Lower lobe of right lung (tissue), 2 donors: ENCODE results near the gene AUTS2. TPM values are rescaled to one million over a fixed set of nuclear protein-coding genes. Genes with fewer than 3 reads are reported as not detected.

Source experiments
- ATAC-seq, 2 donors: fragments of 200-7000 bp; cut with Tn5 transposase; one replicate each; pipeline ENCODE4 v1.9.1; 2020 to 2022; ENCODE audit warnings: mild to moderate bottlenecking in 2 of 2, moderate library complexity in 2 of 2
- DNase-seq: peaks from one replicate; pipeline ENCODE4 v3.0.0-alpha.2; 2020
- H3K27ac ChIP-seq: fragments of 200-600 bp; one replicate; pipeline ENCODE4 v1.8.0; 2022
- H3K27me3 ChIP-seq: fragments of 200-600 bp; one replicate; pipeline ENCODE4 v1.8.0; 2022; ENCODE audit warnings: low read depth
- H3K36me3 ChIP-seq: fragments of 200-600 bp; one replicate; pipeline ENCODE4 v1.8.0; 2022; ENCODE audit warnings: mild to moderate bottlenecking
- H3K4me1 ChIP-seq: fragments of 200-600 bp; one replicate; pipeline ENCODE4 v1.8.0; 2022
- H3K4me3 ChIP-seq: fragments of 200-600 bp; one replicate; pipeline ENCODE4 v1.8.0; 2022; ENCODE audit warnings: mild to moderate bottlenecking
- H3K9me3 ChIP-seq: fragments of 200-600 bp; one replicate; pipeline ENCODE4 v1.8.0; 2022
- intact Hi-C: fragments of 100-400 bp; cut with DNase I; formaldehyde crosslinking; loops from one replicate; pipeline ENCODE4 v1.11.0; 2022
- total RNA-seq: library from RNA; stranded (reverse); fragmentation: NEBNext Ultra II Directional; extraction: Animal tissue kit (Norgen Biotek cat#: 25700); gene quantifications from one replicate; pipeline ENCODE4 v1.2.1, GENCODE V29; 2021
- TF ChIP-seq, protein P1 (sequence below): fragments of 200-600 bp; IDR thresholded peaks from one replicate; pipeline ENCODE4 v1.8.0; 2022; ENCODE audit warnings: antibody characterized with exemption, mild to moderate bottlenecking
- donor health status: DM: no; HTN: yes; CAD: no; lungs with severe emphysema.

The AUTS2 gene
- total RNA-seq, 1 donor from 2014 or later = 45.7 TPM

DNA sequence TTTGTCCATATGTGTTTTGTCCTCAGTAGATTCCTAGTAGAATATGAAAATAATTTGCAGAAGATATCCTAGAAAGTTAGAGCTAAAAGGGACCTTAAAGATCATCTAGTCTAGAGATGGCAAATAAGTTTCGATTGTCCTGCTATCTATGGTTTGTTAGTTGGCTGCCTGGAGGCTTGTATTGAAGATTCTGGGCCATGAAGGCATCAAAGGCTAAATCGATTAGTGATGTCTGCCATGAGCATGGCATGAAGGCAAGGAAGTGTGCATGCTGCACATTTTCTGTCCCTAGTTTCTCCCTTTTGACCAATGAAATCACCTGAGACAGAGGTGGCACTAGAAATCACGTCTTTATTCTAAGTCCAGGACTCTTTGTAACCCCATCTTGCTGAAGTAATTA is 979.9 kb downstream of the AUTS2 start:
- intact Hi-C loops = no loop called here
- no peaks in the 10 kb centered on the region for H3K36me3 ChIP-seq

DNA sequence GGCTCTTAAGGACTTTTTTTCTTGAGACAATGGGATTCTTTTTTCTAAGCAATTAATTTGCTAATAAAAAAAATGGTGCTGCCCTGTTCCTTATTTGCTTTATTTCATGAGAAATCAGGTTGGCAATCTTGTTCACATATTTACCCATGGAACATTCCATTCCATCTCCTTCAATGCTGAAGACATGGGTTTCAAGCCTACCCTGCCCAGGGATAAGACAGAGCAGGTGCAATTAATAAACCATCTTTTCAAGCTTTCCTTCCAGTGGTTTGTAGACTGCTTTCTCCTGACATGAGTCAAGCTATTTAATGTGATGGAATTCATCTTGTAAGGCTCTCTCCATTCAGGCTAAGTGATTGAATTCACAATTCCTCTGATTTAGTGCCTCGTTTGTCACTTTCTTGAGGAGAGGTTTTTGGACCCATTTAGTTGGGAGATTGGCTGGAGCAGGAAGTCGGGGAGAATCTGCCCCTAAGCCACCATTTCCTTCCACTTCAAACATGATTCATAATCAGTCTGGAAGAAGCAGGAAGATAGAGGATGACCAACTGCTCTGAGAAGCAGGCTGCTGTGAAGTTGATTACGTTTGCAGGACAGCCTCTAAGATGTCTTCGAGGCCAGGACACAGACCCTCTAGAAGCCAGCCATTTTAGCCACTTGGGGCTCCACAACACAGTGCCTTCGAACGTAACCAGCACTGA is 981.3 kb downstream of the AUTS2 start:
- intact Hi-C loops = no loop called here
- no peak for DNase-seq
- H3K36me3 ChIP-seq = no peaks in the 10 kb centered on the region
- no peaks in the 10 kb centered on the region for H3K9me3 ChIP-seq
- ATAC-seq = no peak
- no peaks in the 10 kb centered on the region for H3K27me3 ChIP-seq
- no peaks in the 10 kb centered on the region for H3K4me1 ChIP-seq
- H3K4me3 ChIP-seq = no peak overlapping the region
- TF ChIP-seq, protein P1, sequence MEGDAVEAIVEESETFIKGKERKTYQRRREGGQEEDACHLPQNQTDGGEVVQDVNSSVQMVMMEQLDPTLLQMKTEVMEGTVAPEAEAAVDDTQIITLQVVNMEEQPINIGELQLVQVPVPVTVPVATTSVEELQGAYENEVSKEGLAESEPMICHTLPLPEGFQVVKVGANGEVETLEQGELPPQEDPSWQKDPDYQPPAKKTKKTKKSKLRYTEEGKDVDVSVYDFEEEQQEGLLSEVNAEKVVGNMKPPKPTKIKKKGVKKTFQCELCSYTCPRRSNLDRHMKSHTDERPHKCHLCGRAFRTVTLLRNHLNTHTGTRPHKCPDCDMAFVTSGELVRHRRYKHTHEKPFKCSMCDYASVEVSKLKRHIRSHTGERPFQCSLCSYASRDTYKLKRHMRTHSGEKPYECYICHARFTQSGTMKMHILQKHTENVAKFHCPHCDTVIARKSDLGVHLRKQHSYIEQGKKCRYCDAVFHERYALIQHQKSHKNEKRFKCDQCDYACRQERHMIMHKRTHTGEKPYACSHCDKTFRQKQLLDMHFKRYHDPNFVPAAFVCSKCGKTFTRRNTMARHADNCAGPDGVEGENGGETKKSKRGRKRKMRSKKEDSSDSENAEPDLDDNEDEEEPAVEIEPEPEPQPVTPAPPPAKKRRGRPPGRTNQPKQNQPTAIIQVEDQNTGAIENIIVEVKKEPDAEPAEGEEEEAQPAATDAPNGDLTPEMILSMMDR = no peak
- no peak overlapping the region for H3K27ac ChIP-seq

More for the DNA sequence above, 979.9 kb downstream of the AUTS2 start:
- no peak overlapping the region for H3K4me3 ChIP-seq
- ATAC-seq (no peak), DNase-seq (no peak)
- no peaks in the 10 kb centered on the region for H3K9me3 ChIP-seq
- H3K27ac ChIP-seq = no peak overlapping the region
- TF ChIP-seq, protein P1 = no peak
- H3K4me1 ChIP-seq = no peaks in the 10 kb centered on the region
- H3K27me3 ChIP-seq = no peaks in the 10 kb centered on the region

DNA sequence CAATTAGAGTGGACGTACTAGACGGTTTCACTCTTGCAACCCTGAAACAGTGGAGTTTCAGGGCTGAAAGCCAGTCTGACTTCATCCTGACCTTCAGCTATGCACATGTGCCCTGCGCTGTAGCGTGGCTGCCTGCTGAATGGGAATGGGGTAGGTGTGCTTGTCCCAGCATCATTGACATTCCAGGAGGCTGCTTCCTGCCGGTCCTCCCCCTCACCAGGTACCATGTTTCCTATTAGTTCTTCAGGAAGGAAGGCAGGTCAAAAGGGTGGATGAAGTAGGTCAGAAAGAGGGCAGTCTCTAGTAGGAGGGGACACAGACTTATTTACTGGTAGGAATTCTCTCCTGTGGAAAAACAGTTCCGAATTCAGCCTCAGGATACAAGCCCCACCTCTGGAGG is 981.9 kb downstream of the AUTS2 start:
- Histone ChIP-seq H3K9me3 (no peaks in the 10 kb centered on the region), H3K27me3 (no peaks in the 10 kb centered on the region), H3K4me3 (no peak overlapping the region), H3K27ac (no peak overlapping the region), H3K4me1 (no peaks in the 10 kb centered on the region), H3K36me3 (no peaks in the 10 kb centered on the region)
- no peak for DNase-seq
- intact Hi-C loops = no loop called here
- ATAC-seq = no peak
- TF ChIP-seq, protein P1 = no peak

DNA sequence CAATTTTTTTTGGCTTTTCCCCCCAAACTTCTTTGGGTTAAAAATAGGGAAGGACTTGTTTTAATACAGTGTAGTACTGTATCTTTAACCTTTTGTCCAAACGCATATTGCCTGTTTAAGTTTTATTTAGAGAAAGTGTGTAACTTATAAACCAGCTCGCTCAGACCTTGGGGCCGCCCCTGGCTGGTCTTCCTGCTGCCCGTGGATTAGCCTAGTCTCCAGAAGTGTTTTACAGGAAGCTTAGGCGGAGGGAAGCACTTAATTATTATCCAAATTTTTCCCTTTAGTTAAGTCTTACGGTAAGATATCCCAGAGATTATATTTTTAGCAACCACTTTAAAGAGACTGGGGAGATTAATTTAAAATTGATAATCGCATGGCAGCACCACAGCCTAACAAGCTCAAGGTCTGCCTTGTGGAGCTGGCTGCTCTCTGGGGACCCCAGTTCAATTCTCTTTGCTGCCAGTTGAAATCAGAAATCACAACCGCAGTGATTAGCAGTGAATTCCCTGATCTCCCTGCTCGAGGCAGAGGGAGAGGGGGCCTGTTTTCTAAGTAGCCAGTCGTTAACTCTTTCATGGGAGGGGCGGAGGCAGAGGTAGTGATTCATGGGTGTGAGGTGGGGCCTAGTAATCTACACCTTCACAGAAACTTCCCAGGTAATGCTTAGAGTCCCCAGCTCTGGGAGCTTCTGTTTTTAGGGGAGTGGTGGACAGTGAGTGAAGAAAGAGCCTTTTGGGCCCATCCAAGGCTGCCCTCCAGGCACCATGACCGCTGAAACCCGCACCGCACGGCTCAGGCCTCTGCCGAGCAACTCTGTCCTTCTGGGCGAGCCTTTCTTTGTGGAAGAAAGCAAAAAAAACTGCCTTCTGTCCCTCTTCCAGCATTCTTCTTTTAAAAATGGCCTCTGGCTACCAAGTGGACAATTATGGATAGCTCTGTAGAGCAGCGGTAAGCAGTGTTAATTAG is 984.9 kb downstream of the AUTS2 start:
- Histone ChIP-seq H3K27me3 (no peaks in the 10 kb centered on the region), H3K36me3 (no peaks in the 10 kb centered on the region), H3K4me3 (no peak overlapping the region), H3K27ac (no peak overlapping the region), H3K9me3 (no peaks in the 10 kb centered on the region), H3K4me1 (no peaks in the 10 kb centered on the region)
- DNase-seq (no peak), ATAC-seq (no peak)
- TF ChIP-seq, protein P1 = no peak
- intact Hi-C loops = no loop called here

DNA sequence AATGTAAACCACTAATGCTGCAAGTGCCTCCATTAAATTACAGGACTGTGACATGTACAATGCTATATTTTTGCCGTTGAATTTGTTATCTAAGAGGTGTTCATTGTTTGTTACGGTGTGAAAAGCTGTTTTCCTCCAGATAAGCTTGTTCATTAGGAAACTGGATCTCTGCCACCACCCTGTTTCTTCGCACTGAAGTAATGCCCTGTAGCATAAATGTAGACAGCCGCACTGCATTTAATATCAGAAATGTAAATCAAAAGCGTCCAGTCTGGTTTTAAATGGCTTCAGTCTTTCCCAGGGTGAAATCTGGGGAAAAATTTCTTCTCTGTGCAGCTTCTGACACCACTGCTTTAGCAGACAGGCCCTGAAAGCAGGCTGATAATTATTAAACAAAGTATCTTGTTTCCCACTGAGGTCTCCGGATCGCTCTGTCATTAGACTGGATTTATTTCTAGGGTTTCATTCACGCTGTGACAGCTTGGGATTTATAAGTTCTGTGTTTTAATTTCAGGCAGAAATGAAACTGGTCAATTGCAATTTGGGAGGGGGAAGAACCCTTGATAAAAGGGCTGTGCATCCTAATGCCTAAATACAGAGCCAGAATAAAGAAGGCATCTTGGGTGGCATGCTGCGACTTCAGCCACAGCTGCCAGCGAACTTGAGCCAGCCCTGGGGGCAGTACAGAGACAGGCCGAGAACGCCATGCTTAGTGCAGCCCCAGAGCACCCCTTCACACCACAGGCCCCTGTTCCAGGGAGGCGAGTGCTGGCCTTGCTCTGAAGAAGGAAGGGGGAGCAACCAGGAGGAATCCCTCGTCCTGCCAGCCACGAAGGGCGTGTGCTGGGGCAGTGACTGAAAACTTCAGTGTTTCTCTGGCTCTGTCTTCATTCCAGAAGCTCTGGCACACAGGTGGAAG is 985.9 kb downstream of the AUTS2 start:
- Histone ChIP-seq H3K27ac (no peak overlapping the region), H3K4me1 (no peaks in the 10 kb centered on the region), H3K4me3 (no peak overlapping the region), H3K9me3 (no peaks in the 10 kb centered on the region), H3K27me3 (no peaks in the 10 kb centered on the region), H3K36me3 (no peaks in the 10 kb centered on the region)
- TF ChIP-seq, protein P1 = no peak
- no peak for DNase-seq
- intact Hi-C loops = no loop called here
- ATAC-seq = peak in 1 of 2 donors; percentile 37
